GM12875 (cell line): ENCODE results near the gene HS3ST3A1.

Experiments
- H3K4me3 ChIP-seq: one replicate; pipeline ENCODE4 v1.5.1; 2011; ENCODE audit warnings: low read depth, low read length, control low read depth
- TF ChIP-seq, protein P1 (sequence below): IDR thresholded peaks from 2 replicates; pipeline ENCODE4 v1.5.1; 2011; ENCODE audit warnings: low read depth, mild to moderate bottlenecking, control low read depth, inconsistent platforms, low read length, moderate library complexity, borderline replicate concordance; ENCODE audit not compliant: insufficient read depth

The HS3ST3A1 gene

DNA sequence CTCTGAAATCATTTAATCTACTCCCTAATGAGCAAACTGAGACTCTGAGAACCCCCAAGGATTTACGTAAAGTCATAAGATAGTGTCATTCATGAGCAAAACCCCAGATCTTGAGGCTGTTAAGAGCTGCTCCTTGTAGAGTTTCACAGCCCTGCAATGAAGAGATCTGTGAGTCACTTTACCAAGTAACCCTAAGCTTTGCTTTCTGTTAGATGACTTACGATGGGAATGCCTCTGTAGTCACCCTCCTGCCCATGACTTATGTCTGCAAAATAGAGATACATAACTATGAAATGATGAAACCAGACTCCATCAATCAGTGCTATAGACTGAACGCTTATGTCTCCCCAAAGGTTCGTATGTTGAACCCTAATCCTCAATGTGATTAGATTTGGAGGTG lies 117.7 kb downstream of the HS3ST3A1 start:
- no peak overlapping the region for H3K4me3 ChIP-seq
- TF ChIP-seq, protein P1, sequence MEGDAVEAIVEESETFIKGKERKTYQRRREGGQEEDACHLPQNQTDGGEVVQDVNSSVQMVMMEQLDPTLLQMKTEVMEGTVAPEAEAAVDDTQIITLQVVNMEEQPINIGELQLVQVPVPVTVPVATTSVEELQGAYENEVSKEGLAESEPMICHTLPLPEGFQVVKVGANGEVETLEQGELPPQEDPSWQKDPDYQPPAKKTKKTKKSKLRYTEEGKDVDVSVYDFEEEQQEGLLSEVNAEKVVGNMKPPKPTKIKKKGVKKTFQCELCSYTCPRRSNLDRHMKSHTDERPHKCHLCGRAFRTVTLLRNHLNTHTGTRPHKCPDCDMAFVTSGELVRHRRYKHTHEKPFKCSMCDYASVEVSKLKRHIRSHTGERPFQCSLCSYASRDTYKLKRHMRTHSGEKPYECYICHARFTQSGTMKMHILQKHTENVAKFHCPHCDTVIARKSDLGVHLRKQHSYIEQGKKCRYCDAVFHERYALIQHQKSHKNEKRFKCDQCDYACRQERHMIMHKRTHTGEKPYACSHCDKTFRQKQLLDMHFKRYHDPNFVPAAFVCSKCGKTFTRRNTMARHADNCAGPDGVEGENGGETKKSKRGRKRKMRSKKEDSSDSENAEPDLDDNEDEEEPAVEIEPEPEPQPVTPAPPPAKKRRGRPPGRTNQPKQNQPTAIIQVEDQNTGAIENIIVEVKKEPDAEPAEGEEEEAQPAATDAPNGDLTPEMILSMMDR: no peak

DNA sequence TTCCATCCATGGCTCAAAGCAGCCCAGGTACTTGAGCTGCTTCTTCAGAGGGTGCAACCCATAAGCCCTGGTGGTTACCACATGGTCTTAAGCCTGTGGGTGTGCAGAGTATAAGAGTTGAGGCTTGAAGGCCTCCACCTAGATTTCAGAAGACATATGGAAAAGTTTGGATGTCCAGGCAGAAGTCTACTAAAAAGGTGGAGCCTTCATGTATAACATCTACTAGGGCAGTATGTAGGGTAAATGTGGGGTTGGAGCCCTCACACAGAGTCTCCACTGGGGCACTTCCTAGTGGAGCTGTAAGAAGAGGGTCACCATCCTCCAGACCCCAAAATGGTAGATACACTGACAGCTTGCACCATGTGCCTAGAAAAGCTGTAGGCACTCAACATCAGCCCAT lies 120.9 kb downstream of the HS3ST3A1 start:
- TF ChIP-seq, protein P1: no peak
- no peak overlapping the region for H3K4me3 ChIP-seq

DNA sequence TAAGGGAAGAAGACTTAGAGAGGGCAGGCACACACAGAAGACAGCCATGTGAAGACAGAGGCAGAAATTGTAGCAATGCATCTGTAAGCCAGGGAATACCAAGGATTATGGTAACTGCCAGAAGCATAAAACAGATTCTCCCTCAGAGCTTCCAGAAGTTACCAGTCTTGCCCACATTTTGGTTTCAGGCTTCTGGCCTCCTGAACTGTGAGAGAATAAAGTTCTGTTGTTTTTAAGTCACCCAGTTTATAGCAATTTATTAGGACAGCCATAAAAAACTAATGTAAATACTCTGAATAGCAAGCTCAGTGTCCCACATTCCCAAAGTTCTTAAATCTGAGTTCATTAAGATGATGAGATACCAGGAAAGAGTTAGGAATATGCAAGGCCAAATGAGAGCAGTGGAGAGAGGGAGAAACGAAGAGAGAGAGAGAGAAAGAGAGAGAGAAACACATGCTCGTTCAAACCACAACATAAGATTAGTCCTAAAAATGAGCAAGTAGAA lies 123.4 kb downstream of the HS3ST3A1 start:
- TF ChIP-seq, protein P1: no peak
- H3K4me3 ChIP-seq: no peak overlapping the region

DNA sequence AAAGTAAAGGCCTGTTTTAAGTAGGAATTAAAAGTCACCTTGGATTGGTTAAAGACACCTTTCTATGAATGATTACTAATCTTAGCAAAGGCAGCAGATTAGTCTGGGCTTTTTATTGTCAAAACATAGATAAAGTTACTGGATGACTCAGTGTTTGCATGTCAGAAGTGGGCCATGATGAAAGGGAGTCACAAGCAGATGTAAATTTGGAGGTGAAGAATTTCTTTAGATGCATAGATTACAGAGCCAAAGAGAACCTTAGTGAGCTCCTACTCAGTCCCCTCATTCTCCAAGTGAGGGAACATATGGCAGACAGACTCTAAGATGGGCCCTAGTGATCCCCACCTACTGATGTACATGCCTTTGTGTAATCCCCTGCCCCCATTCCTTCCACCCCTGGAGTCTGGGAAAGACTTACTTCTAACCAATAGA lies 124.5 kb downstream of the HS3ST3A1 start:
- H3K4me3 ChIP-seq: no peak overlapping the region
- TF ChIP-seq, protein P1: no peak

DNA sequence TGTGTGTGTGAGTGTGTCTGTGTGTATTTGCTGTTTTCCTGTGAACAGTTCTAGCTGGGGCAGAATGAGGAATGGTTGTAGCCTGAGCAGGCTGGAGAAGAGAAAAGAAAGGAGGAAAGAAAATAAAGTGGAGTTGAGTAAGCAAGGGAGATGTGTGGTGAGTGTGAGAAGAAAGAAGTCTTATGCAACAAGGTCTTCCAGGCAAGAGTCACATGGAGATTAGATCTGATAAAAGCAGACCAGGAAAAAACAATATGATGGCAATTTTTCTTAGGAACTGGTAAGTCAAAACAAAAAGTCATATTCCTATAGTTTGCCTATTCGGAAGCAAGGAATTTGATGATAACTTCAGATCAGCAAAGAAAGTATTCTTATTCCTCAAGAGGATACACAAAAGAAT lies 125.0 kb downstream of the HS3ST3A1 start:
- TF ChIP-seq, protein P1: no peak
- H3K4me3 ChIP-seq: no peak overlapping the region

DNA sequence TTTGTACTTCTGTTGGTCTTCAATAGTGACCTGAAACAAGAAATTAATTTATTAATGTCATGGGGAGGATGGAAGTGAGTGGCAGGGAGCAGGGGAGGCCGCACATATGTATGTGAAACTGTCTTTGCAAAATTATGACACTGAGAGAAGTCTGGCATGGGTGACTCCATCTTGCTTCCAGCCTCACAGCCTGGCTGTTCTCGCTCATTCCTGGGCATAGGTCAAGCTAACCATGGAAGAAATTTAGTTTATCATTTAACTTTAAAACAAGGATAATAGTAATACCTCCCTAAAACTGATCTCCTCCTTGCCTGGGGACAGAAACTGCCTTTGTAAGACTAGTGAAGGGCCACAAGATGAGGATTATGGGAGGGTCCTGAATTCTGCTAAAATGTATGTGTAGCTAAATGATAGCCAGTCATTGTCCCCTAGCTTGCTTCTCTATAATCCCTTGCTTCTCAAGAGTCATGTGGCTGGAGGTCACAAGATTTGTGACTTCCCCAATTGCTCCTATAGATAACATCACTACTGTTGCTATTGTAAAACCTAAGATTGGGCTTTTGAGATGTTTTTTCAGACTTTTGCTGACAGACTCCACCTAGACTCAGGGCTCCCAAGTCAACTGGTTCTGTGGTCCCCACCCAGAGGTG lies 126.0 kb downstream of the HS3ST3A1 start:
- TF ChIP-seq, protein P1: no peak

More for the DNA sequence above, 126.0 kb downstream of the HS3ST3A1 start:
- no peak overlapping the region for H3K4me3 ChIP-seq
